A549 (cell line): Measurements from ENCODE around the gene PDE8B. TPM values are rescaled to one million over a fixed set of nuclear protein-coding genes. Genes with fewer than 3 reads are reported as not detected.

ENCODE experiments used
- ATAC-seq, 2 experiments: fragments of 200-7000 bp in 1 of 2; fragments of >200 bp in 1 of 2; cut with Nextera tagmentation in 1 of 2; cut with Tn5 transposase in 1 of 2; 3 replicates each; pipeline versions ENCODE4 v1.8.0 to v1.9.1; 2018 to 2020; ENCODE audit warnings: mild to moderate bottlenecking in 1 of 2, moderate library complexity in 1 of 2
- CTCF ChIA-PET: fragments of 300-600 bp; sonication (Branson Sonifier 250); formaldehyde crosslinking; extraction: SDS; loops from one replicate; lab custom pipeline; 2021; ENCODE audit warnings: antibody characterized with exemption, inconsistent platforms; lab: Yijun Ruan, JAX
- POLR2A ChIA-PET: fragments of 350-600 bp; formaldehyde crosslinking; extraction: SDS; loops from one replicate; lab custom pipeline; 2021; ENCODE audit warnings: antibody characterized with exemption, inconsistent platforms; lab: Yijun Ruan, JAX
- DNase-seq, 2 experiments: peaks; one replicate each; pipeline versions ENCODE4 v3.0.0 to v3.0.0-alpha.2; 2011 to 2016; ENCODE audit warnings: low read depth in 1 of 2, low spot score in 1 of 2
- FAIRE-seq: peaks from 2 replicates; lab custom pipeline; 2011; peaks lifted over from hg19 to GRCh38; lab: Jason Lieb, UNC
- H3K27ac ChIP-seq, 2 experiments: fragments of >200 bp; sonication (Bioruptor Twin); formaldehyde crosslinking; 3 replicates each; pipeline ENCODE4 v1.5.1; 2016 to 2017
- H3K4me1 ChIP-seq: fragments of >200 bp; sonication (Bioruptor Twin); formaldehyde crosslinking; 3 replicates; pipeline ENCODE4 v1.6.1; 2016
- H3K4me2 ChIP-seq: fragments of >200 bp; sonication (Bioruptor Twin); formaldehyde crosslinking; 3 replicates; pipeline ENCODE4 v1.6.1; 2016
- H3K4me3 ChIP-seq: fragments of >200 bp; sonication (Bioruptor Twin); formaldehyde crosslinking; 3 replicates; pipeline ENCODE4 v1.5.1; 2016
- H3K9me3 ChIP-seq: fragments of >200 bp; sonication (Bioruptor Twin); formaldehyde crosslinking; 3 replicates; pipeline ENCODE4 v1.6.1; 2016
- CEBPB ChIP-seq, 2 experiments: fragments of >200 bp in 1 of 2; sonication (Bioruptor Twin) in 1 of 2; formaldehyde crosslinking in 1 of 2; IDR thresholded peaks; 2 replicates each; pipeline ENCODE4 v1.6.1; 2012 to 2016
- CHD4 ChIP-seq: fragments of 200-600 bp; sonication (generic); IDR thresholded peaks from 2 replicates; pipeline ENCODE4 v1.6.1; 2016; ENCODE audit warnings: antibody characterized with exemption, mild to moderate bottlenecking, borderline replicate concordance
- FOXS1 ChIP-seq: fragments of 250-450 bp; sonication (Bioruptor Pico); IDR thresholded peaks from 2 replicates; pipeline ENCODE4 v1.5.0; 2020; ENCODE audit warnings: mild to moderate bottlenecking, moderate library complexity
- HDAC2 ChIP-seq: fragments of 200-600 bp; sonication (generic); IDR thresholded peaks from 2 replicates; pipeline ENCODE4 v1.6.1; 2016
- HOXA7 ChIP-seq: fragments of 250-450 bp; sonication (Bioruptor Pico); IDR thresholded peaks from 2 replicates; pipeline ENCODE4 v1.5.0; 2020; ENCODE audit warnings: mild to moderate bottlenecking, moderate library complexity
- HOXB5 ChIP-seq: fragments of 250-450 bp; sonication (Bioruptor Pico); IDR thresholded peaks from 2 replicates; pipeline ENCODE4 v1.5.0; 2020; ENCODE audit warnings: mild to moderate bottlenecking, moderate library complexity
- JUNB ChIP-seq: fragments of >200 bp; sonication (Bioruptor Twin); formaldehyde crosslinking; IDR thresholded peaks from 2 replicates; pipeline ENCODE4 v1.6.1; 2016
- KDM1A ChIP-seq: fragments of 200-600 bp; sonication (generic); IDR thresholded peaks from 2 replicates; pipeline ENCODE4 v1.6.1; 2016; ENCODE audit warnings: low read depth, mild to moderate bottlenecking
- KDM5A ChIP-seq: fragments of 200-600 bp; sonication (generic); IDR thresholded peaks from 2 replicates; pipeline ENCODE4 v1.6.1; 2016; ENCODE audit warnings: antibody characterized with exemption, mild to moderate bottlenecking
- MYC ChIP-seq: IDR thresholded peaks from 2 replicates; pipeline ENCODE4 v1.6.1; 2012; ENCODE audit warnings: mild to moderate bottlenecking, inconsistent platforms, low read length, improper control_type of control experiment, borderline replicate concordance
- PHF8 ChIP-seq: fragments of 200-600 bp; sonication (generic); IDR thresholded peaks from 2 replicates; pipeline ENCODE4 v1.6.1; 2016; ENCODE audit warnings: low read depth, mild to moderate bottlenecking, antibody characterized with exemption, moderate library complexity, borderline replicate concordance
- POLR2A ChIP-seq: IDR thresholded peaks from 2 replicates; pipeline ENCODE4 v1.6.1; 2012; ENCODE audit warnings: mild to moderate bottlenecking, low read length
- RAD21 ChIP-seq, 2 experiments: fragments of >200 bp in 1 of 2; sonication (Bioruptor Twin) in 1 of 2; formaldehyde crosslinking in 1 of 2; IDR thresholded peaks in 1 of 2; conservative IDR thresholded peaks in 1 of 2; 2 replicates in 1 of 2; 3 replicates in 1 of 2; pipeline ENCODE4 v1.6.1; 2012 to 2018; ENCODE audit warnings: inconsistent platforms in 1 of 2
- RCOR1 ChIP-seq: fragments of 150-350 bp; IDR thresholded peaks from 2 replicates; pipeline ENCODE4 v1.6.1; 2014; ENCODE audit warnings: antibody characterized with exemption, low read length, low read depth
- RFX5 ChIP-seq: fragments of 450-650 bp; IDR thresholded peaks from 2 replicates; pipeline ENCODE4 v1.7.1; 2014; ENCODE audit warnings: antibody characterized with exemption, mild to moderate bottlenecking, moderate library complexity
- RNF2 ChIP-seq: fragments of 200-600 bp; sonication (generic); IDR thresholded peaks from 2 replicates; pipeline ENCODE4 v1.6.1; 2016; ENCODE audit warnings: low read depth, mild to moderate bottlenecking, antibody characterized with exemption, moderate library complexity, borderline replicate concordance
- SMC3 ChIP-seq: fragments of >200 bp; sonication (Bioruptor Twin); formaldehyde crosslinking; IDR thresholded peaks from 3 replicates; pipeline ENCODE4 v1.6.1; 2018; ENCODE audit warnings: inconsistent platforms
- TFCP2L1 ChIP-seq: fragments of 250-450 bp; sonication (Bioruptor Pico); IDR thresholded peaks from 2 replicates; pipeline ENCODE4 v1.5.0; 2021; ENCODE audit warnings: mild to moderate bottlenecking
- TP53 ChIP-seq: fragments of 250-450 bp; sonication (Bioruptor Pico); IDR thresholded peaks from 2 replicates; pipeline ENCODE4 v1.5.0; 2021; ENCODE audit warnings: mild to moderate bottlenecking, moderate library complexity
- ZC3H11A ChIP-seq: fragments of 450-650 bp; IDR thresholded peaks from 2 replicates; pipeline ENCODE4 v1.6.1; 2014; ENCODE audit warnings: antibody characterized with exemption, mild to moderate bottlenecking
- ZFP36 ChIP-seq: fragments of 450-650 bp; IDR thresholded peaks from 2 replicates; pipeline ENCODE4 v1.6.1; 2014; ENCODE audit warnings: borderline replicate concordance; ENCODE audit not compliant: partially characterized antibody
- WGBS: methylation state at CpG from one replicate; pipeline ENCODE4 v1.1.6; 2017; ENCODE audit errors: missing lambda C conversion rate; 5-methylcytosine and 5-hydroxymethylcytosine counted together
- polyA plus RNA-seq, 4 experiments: library from polyadenylated mRNA; depleted of rRNA in 3 of 4; stranded (reverse); fragments of >200 nt; fragmentation: RNase III in 1 of 4; extraction: RNeasy Plus Mini Kit Qiagen cat#74134 plus additional on column Dnase treatment in 1 of 4; gene quantifications; 2 replicates in 3 of 4; 3 replicates in 1 of 4; pipeline ENCODE4 v1.2.3, GENCODE V29; 2011 to 2017
- TF ChIP-seq, protein P1 (sequence below): fragments of >200 bp; sonication (Bioruptor Twin); formaldehyde crosslinking; IDR thresholded peaks from 3 replicates; pipeline ENCODE4 v1.6.1; 2016
- TF ChIP-seq, protein P2 (sequence below): fragments of 200-600 bp; sonication (generic); IDR thresholded peaks from 2 replicates; pipeline ENCODE4 v1.6.1; 2016; ENCODE audit warnings: antibody characterized with exemption, mild to moderate bottlenecking, moderate library complexity
- TF ChIP-seq, protein P3 (sequence below): IDR thresholded peaks from 2 replicates; pipeline ENCODE4 v1.6.1; 2012
- TF ChIP-seq, protein P4 (sequence below): fragments of 250-450 bp; sonication (Bioruptor Pico); IDR thresholded peaks from 2 replicates; pipeline ENCODE4 v1.5.0; 2020; ENCODE audit warnings: low read depth, mild to moderate bottlenecking, moderate library complexity

The PDE8B gene
- polyA plus RNA-seq, 2 of the 4 experiments (the other 2 are of a cell fraction) = 2.0 to 4.0 TPM

DNA sequence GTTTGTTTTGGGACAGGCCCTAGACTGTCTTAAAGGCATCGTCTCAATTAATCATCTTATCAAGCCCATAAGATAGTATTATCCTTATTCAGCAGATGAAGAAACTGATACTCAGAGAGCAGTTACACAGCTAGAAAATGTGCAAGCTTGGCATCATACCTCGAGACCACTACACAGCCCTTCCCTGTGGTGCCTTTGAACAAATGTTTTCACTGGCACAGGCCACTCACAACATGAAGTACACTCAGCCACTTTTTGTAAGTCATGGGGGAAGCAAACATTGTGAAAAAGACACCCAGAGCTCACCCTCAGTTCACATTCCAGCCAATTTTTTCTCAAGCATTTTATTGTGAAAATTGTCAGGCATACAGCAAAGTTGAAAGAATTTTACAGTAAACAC, 159.1 kb downstream of the PDE8B start:
- ChIA-PET CTCF (interaction anchor here (0.6 kb wide), 1 partner anchor 156 kb away, joined by 3 read pairs; no protein-coding TSS in a partner anchor), POLR2A (no interaction called here)
- Histone ChIP-seq H3K4me3 (no peak overlapping the region), H3K27ac (no peak overlapping the region)
- WGBS = 53% methylated on average over 2 of the region's 2 CpGs
- no peak for TF ChIP-seq TP53 (CRISPR knock-in tag)
- TF ChIP-seq, protein P1, sequence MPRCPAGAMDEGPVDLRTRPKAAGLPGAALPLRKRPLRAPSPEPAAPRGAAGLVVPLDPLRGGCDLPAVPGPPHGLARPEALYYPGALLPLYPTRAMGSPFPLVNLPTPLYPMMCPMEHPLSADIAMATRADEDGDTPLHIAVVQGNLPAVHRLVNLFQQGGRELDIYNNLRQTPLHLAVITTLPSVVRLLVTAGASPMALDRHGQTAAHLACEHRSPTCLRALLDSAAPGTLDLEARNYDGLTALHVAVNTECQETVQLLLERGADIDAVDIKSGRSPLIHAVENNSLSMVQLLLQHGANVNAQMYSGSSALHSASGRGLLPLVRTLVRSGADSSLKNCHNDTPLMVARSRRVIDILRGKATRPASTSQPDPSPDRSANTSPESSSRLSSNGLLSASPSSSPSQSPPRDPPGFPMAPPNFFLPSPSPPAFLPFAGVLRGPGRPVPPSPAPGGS = no peak
- TF ChIP-seq KDM5A = no peak
- no peak for TF ChIP-seq RNF2
- TF ChIP-seq, protein P2, sequence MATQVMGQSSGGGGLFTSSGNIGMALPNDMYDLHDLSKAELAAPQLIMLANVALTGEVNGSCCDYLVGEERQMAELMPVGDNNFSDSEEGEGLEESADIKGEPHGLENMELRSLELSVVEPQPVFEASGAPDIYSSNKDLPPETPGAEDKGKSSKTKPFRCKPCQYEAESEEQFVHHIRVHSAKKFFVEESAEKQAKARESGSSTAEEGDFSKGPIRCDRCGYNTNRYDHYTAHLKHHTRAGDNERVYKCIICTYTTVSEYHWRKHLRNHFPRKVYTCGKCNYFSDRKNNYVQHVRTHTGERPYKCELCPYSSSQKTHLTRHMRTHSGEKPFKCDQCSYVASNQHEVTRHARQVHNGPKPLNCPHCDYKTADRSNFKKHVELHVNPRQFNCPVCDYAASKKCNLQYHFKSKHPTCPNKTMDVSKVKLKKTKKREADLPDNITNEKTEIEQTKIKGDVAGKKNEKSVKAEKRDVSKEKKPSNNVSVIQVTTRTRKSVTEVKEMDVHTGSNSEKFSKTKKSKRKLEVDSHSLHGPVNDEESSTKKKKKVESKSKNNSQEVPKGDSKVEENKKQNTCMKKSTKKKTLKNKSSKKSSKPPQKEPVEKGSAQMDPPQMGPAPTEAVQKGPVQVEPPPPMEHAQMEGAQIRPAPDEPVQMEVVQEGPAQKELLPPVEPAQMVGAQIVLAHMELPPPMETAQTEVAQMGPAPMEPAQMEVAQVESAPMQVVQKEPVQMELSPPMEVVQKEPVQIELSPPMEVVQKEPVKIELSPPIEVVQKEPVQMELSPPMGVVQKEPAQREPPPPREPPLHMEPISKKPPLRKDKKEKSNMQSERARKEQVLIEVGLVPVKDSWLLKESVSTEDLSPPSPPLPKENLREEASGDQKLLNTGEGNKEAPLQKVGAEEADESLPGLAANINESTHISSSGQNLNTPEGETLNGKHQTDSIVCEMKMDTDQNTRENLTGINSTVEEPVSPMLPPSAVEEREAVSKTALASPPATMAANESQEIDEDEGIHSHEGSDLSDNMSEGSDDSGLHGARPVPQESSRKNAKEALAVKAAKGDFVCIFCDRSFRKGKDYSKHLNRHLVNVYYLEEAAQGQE = no peak
- TF ChIP-seq RFX5 = no peak
- no peak for TF ChIP-seq TFCP2L1 (CRISPR knock-in tag)
- TF ChIP-seq CEBPB (IDR thresholded peaks at IDR 0.05) = no peak
- TF ChIP-seq RAD21 (conservative IDR thresholded peaks at IDR 0.05 in 1 of 2, IDR thresholded peaks at IDR 0.05 in 1 of 2) = no peak
- no peak for TF ChIP-seq PHF8
- no peak for TF ChIP-seq FOXS1
- TF ChIP-seq HOXA7 (CRISPR knock-in tag) = no peak
- TF ChIP-seq, protein P3, sequence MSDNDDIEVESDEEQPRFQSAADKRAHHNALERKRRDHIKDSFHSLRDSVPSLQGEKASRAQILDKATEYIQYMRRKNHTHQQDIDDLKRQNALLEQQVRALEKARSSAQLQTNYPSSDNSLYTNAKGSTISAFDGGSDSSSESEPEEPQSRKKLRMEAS = no peak
- no peak for TF ChIP-seq HOXB5
- no peak for TF ChIP-seq JUNB
- TF ChIP-seq SMC3 = no peak
- TF ChIP-seq POLR2A = no peak
- no peak for TF ChIP-seq KDM1A
- TF ChIP-seq, all 56 proteins: peak for 0
- Histone ChIP-seq H3K4me1 (no peaks in the 10 kb centered on the region), H3K4me2 (no peak overlapping the region), H3K9me3 (no peaks in the 10 kb centered on the region)
- peak; percentile 36 for FAIRE-seq
- DNase-seq = no peak
- ATAC-seq = no peak

DNA sequence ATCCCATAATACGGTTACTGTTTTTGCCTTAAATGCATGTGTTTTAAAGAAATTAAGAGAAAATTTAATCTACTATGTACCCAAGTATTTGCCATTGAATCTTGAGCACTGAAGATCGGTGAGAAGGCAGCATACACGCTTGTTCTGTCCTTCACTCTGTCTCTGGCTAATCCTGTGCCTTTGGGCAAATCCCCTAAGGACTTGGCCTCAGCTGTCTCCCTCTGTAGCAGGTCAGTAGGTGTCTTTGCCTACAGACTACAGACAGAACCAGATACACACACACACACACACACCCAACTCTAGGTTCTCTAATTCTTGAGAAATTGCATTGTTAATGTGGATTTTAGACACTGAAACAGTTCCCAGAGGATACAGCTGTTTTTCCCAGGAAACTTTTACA, 164.2 kb downstream of the PDE8B start:
- ChIA-PET POLR2A (no interaction called here), CTCF (interaction anchor here (1.6 kb wide), 1 partner anchor 23 kb away, joined by 4 read pairs; no protein-coding TSS in a partner anchor)
- ATAC-seq (no peak), FAIRE-seq (no peak), DNase-seq (no peak)
- Histone ChIP-seq H3K27ac (no peak overlapping the region), H3K9me3 (no peaks in the 10 kb centered on the region)
- TF ChIP-seq MYC = no peak
- no peak for TF ChIP-seq RCOR1
- TF ChIP-seq, protein P4, sequence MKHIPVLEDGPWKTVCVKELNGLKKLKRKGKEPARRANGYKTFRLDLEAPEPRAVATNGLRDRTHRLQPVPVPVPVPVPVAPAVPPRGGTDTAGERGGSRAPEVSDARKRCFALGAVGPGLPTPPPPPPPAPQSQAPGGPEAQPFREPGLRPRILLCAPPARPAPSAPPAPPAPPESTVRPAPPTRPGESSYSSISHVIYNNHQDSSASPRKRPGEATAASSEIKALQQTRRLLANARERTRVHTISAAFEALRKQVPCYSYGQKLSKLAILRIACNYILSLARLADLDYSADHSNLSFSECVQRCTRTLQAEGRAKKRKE (CRISPR knock-in tag) = no peak
- no peak for TF ChIP-seq CEBPB (IDR thresholded peaks at IDR 0.05)
- no peak for TF ChIP-seq CHD4
- no peak for TF ChIP-seq ZC3H11A
- no peak for TF ChIP-seq KDM5A
- TF ChIP-seq, protein P3 = no peak
- no peak for TF ChIP-seq ZFP36
- TF ChIP-seq KDM1A = no peak
- no peak for TF ChIP-seq HDAC2
- TF ChIP-seq, all 56 proteins: peak for 0
- no peak overlapping the region for H3K4me2 ChIP-seq
- 61% methylated on average over 3 of the region's 3 CpGs for WGBS
- no peaks in the 10 kb centered on the region for H3K4me1 ChIP-seq
- no peak overlapping the region for H3K4me3 ChIP-seq
